ENCODE data around the gene FCGR2B.
"Not testable (repeated sequence)": the region's sequence is repeated elsewhere in the genome, so short reads cannot be mapped to it uniquely, and the experiment has no call there.

FCGR2B gene

DNA sequence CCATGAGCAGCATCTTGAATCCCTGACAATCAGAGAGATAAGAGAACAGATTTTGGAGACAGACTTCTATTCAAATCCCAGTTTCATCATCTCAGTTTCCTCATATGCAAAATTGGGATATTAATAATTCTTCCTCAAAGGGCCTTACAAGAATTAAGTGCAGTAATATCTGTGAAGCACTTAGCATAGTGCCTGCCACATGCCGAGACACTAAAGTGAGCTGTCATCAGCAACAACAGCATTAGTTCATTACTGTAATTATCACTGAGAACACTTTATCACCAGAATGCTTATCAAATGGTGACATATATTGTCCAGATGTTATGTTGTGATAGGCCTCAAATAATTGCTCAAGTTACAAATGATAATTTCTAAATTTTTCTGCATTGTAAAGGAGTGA lies 57.5 kb downstream of the FCGR2B start:
- no peak for ATAC-seq (replicated peaks; ENCODE audit: extremely low read depth, poor library complexity, severe bottlenecking)
- Mint-ChIP-seq H3K27me3 (peaks cover 5% of the 10 kb centered on the region), H3K9me3 (no peaks in the 10 kb centered on the region), H3K36me3 (ENCODE audit: insufficient read depth) (no peaks in the 10 kb centered on the region), H3K27ac (ENCODE audit: low read depth) (no peak overlapping the region), H3K4me1 (peaks cover 14% of the 10 kb centered on the region), H3K4me3 (no peak overlapping the region)
- DNase-seq (ENCODE audit: low spot score in 2 of 2), result no peak

DNA sequence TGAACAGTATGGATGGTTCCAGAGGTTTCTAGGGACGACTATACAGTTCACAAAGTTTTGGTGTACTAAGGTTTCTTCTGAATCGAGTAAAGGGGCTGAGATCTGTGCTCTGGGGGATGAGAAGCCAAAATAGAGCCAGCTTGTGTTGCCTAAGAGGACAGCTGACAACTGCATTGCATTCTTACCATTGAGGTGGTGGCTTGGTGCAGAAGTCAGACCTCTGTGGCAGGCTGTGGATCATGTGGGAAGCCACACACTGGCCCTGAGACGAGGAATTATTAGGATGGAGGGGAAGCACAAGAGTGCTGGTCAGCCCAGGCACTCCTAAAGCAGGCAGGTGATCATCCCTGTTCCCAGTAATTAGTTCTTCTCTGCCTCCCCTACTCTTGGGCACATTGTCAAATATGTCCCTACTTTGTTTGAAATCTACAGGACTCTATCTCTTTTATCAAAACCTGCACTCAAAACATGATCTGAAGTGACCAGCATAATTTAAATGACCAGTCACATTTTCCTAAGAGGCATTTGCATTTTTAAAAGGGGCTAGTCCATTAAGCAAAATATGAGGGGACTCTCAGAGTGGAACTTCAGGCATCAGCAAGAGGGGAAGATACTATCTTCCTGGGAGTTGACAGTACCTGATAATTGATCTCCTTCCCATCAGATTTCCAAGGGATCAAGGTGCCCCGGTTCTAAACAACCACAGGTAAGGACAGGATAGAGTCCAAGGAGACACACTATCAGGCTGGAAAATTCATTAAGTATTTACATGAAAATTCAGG lies 58.2 kb downstream of the FCGR2B start, which contains the start of gene FCRLB:
FCRLB (plus strand) TSS at position 589 of the 782 bp plus-strand sequence. CDS start 1,129 bp downstream, outside the sequence.
- no peaks in the 10 kb centered on the region for H3K27me3 Mint-ChIP-seq
- ATAC-seq (replicated peaks; ENCODE audit: extremely low read depth, poor library complexity, severe bottlenecking) (no peak), DNase-seq (ENCODE audit: low spot score in 2 of 2) (no peak)
- H3K4me3 Mint-ChIP-seq, result no peak within 1 kb of the TSS
- peaks cover 21% of the 10 kb centered on the region for H3K4me1 Mint-ChIP-seq
- H3K27ac Mint-ChIP-seq (ENCODE audit: low read depth), result no peak within 1 kb of the TSS
- no peaks in the 10 kb centered on the region for H3K9me3 Mint-ChIP-seq
- peaks cover 3% of the 10 kb centered on the region for H3K36me3 Mint-ChIP-seq (ENCODE audit: insufficient read depth)

DNA sequence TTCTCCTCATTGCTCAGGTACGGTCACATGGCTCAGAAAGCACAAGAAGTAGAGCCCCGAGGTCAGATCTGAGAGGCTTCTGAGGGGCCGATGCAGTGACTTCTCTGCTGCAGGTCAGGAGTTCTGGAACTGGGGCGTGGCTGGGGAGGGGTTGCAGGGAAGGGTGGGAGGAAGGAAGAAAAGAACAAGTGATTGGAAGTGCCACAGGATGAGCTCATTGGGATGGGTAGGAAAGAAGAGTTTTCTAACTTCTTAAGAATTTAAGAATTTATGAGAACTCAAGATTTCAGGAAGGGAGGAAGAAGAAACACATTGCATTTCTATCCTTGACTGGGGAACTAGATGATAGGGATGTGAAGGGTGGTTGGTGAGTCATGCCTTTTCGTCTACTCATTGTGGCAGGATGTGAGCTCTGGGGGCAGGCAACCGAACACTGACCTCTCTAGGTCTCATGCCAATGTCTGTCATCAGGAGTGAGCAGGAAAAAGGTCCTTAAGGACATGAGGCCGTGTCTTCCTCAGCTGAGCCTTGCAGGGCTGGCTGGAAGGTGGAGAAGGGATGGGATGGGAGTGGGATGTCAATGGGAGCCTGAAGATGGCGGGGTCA lies 58.9 kb downstream of the FCGR2B start:
- Mint-ChIP-seq H3K4me3 (no peak overlapping the region), H3K27me3 (no peaks in the 10 kb centered on the region), H3K4me1 (peaks cover 26% of the 10 kb centered on the region), H3K36me3 (ENCODE audit: insufficient read depth) (peaks cover 7% of the 10 kb centered on the region), H3K27ac (ENCODE audit: low read depth) (no peak overlapping the region), H3K9me3 (no peaks in the 10 kb centered on the region)
- no peak for DNase-seq (ENCODE audit: low spot score in 2 of 2)
- ATAC-seq (replicated peaks; ENCODE audit: extremely low read depth, poor library complexity, severe bottlenecking), result no peak

DNA sequence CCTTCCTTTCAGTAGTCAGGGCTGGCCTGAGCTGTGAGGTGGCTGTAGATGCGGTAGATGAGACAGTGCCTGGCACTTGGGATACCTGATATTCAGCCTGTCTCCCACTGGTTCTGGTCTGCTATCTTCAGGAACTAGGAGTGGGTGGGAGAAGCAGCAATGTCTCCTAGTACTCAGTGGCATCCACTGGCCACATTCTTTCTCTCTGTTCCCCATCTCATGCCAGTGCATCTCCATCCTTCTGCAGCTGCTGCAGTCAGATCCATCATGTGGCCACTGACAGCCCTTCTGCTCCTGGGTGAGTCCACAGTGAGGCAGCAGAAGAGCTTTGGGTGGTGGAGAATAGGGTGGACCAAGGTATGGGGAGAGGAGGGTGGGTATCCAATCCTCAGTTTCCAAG lies 59.5 kb downstream of the FCGR2B start:
- no peaks in the 10 kb centered on the region for H3K9me3 Mint-ChIP-seq
- H3K4me3 Mint-ChIP-seq, result no peak overlapping the region
- H3K27ac Mint-ChIP-seq (ENCODE audit: low read depth), result no peak overlapping the region
- ATAC-seq (replicated peaks; ENCODE audit: extremely low read depth, poor library complexity, severe bottlenecking) (no peak), DNase-seq (ENCODE audit: low spot score in 2 of 2) (no peak)
- H3K4me1 Mint-ChIP-seq, result peaks cover 28% of the 10 kb centered on the region
- peaks cover 8% of the 10 kb centered on the region for H3K36me3 Mint-ChIP-seq (ENCODE audit: insufficient read depth)
- H3K27me3 Mint-ChIP-seq, result no peaks in the 10 kb centered on the region

DNA sequence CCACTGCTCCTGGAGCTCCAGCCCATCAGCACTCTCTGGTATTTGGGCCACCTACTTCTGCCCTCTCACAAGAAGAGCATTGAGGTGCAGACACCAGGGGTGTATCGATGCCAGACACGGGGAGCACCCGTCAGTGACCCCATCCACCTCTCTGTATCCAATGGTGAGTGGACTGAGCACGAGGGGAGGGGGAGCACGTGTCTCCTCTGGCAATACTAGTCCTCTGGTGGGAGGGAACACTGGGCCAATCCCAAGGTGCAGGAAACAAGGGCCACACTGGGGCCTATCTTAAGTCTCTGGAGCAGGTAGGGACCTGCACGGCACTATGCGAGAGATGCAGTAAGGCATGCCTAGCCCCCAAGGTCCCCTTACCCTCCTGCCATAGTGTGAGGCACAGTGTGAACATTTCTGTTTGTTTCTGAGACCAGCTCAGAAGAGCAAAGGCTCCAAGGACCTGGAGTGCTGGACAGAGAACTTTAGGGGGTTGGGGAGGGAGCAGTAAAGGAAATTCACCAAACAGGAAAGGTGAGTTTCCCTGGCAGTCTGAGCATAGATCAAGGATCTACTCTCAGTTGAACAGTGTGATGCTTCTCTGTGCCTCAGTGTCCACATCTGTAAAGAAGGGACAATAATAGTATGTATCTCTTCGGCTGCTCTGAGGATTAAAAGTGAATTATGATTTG lies 60.7 kb downstream of the FCGR2B start:
- H3K27ac Mint-ChIP-seq (ENCODE audit: low read depth), result no peak overlapping the region
- H3K27me3 Mint-ChIP-seq, result no peaks in the 10 kb centered on the region
- DNase-seq (ENCODE audit: low spot score in 2 of 2) (no peak), ATAC-seq (replicated peaks; ENCODE audit: extremely low read depth, poor library complexity, severe bottlenecking) (no peak)
- H3K4me1 Mint-ChIP-seq, result peaks cover 35% of the 10 kb centered on the region
- H3K36me3 Mint-ChIP-seq (ENCODE audit: insufficient read depth), result peaks cover 11% of the 10 kb centered on the region
- no peaks in the 10 kb centered on the region for H3K9me3 Mint-ChIP-seq
- H3K4me3 Mint-ChIP-seq, result peak overlapping the region; percentile 13

DNA sequence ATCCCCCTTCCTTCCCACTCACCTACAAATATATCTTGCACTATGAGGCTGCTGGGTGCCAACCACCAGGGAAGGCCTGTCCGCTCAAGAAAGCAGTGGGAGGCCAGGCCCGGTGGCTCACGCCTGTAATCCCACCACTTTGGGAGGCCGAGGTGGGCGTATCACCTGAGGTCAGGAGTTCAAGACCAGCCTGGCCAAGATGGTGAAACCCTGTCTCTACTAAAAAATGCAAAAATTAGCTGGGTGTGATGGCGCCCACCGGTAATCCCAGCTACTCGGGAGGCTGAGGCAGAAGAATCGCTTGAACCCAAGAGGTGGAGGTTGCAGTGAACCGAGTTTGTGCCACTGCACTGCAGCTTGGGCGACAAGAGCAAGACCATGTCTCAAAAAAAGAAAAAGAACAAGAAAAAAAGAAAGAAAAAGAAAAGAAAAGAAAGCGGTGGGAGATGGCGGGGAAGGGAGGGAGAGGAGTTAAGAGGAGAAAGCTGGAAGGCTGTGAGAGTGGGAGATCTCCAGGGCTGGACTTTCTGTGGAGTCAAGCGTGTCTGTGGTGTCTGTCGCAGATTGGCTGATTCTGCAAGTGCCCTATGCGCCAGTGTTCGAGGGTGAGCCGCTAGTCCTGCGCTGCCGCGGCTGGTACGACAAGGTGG lies 62.4 kb downstream of the FCGR2B start:
- H3K4me1 Mint-ChIP-seq, result peaks cover 45% of the 10 kb centered on the region
- H3K27me3 Mint-ChIP-seq; H3K9me3 Mint-ChIP-seq; ATAC-seq (replicated peaks; ENCODE audit: extremely low read depth, poor library complexity, severe bottlenecking); DNase-seq (ENCODE audit: low spot score in 2 of 2): not testable (repeated sequence)
- H3K4me3 Mint-ChIP-seq, result peak overlapping the region; percentile 96
- peaks cover 11% of the 10 kb centered on the region for H3K36me3 Mint-ChIP-seq (ENCODE audit: insufficient read depth)
- peak overlapping the region; percentile 96 for H3K27ac Mint-ChIP-seq (ENCODE audit: low read depth)

DNA sequence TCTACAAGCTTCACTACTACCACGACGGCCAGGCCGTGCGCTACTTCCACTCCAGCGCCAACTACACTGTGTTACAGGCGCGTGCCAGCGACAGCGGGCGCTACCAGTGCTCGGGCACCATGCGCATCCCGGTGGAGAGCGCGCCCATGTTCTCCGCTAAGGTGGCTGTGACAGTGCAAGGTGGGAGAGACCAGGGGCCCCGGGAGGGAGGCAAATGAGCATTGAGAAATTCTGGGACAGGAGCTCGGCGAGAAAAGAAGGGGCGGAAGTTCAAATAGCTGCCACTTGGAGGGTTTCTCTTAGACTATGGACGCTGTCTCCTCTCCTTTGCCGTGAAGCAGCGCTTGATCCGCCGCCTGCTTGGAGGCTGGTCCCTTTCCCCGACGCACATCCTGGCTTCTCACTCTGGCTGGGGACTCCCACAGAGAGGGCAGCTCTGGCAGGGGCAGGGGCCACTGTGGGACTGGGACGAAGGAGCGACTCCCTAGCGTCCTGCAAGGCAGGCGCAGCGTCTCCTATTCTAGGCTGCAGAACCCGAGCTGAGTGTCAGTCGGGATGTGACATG lies 63.0 kb downstream of the FCGR2B start:
- Mint-ChIP-seq H3K36me3 (ENCODE audit: insufficient read depth) (peaks cover 11% of the 10 kb centered on the region), H3K27ac (ENCODE audit: low read depth) (peak overlapping the region; percentile 96), H3K4me3 (peak overlapping the region; percentile 96), H3K27me3 (no peaks in the 10 kb centered on the region), H3K9me3 (no peaks in the 10 kb centered on the region), H3K4me1 (peaks cover 46% of the 10 kb centered on the region)
- DNase-seq (ENCODE audit: low spot score in 2 of 2) (peak in 1 of 2 donors; percentile 28), ATAC-seq (replicated peaks; ENCODE audit: extremely low read depth, poor library complexity, severe bottlenecking) (peak; percentile 42)

DNA sequence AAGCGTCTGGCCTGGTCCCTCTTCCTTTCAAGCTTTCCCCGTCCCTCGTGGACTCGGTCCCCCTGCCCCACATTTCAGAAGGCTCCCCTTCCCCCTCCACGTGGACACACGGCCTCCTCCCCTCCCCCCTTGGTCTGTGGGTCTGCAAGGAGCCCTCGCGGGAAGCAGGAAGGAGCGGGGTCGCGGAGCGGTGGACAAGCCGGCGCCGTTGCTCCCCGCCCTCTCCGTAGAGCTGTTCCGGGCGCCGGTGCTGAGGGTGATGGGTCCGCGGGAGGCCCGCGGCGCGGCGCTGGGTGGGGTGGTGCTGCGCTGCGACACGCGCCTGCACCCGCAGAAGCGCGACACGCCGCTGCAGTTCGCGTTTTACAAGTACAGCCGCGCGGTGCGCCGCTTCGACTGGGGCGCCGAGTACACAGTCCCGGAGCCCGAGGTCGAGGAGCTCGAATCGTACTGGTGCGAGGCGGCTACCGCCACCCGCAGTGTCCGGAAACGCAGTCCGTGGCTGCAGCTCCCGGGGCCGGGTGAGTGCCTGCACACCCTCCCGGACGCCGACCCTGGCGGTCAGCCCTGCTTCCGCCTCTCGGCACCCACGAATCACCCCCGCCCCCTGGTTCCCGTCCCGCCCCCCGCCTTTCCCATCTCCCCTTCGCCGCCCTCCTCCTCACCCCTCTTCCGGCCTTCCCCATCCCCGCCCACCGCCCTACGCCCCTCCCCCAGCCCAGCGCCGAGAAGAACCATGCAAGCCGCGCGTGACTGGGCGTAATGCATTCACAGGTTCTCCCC lies 63.7 kb downstream of the FCGR2B start:
- DNase-seq (ENCODE audit: low spot score in 2 of 2), result peak; percentile 50 to 63
- Mint-ChIP-seq H3K36me3 (ENCODE audit: insufficient read depth) (peaks cover 11% of the 10 kb centered on the region), H3K4me1 (peaks cover 52% of the 10 kb centered on the region), H3K9me3 (no peaks in the 10 kb centered on the region), H3K27me3 (no peaks in the 10 kb centered on the region), H3K27ac (ENCODE audit: low read depth) (peak overlapping the region; percentile 96), H3K4me3 (peak overlapping the region; percentile 96)
- peak; percentile 69 for ATAC-seq (replicated peaks; ENCODE audit: extremely low read depth, poor library complexity, severe bottlenecking)

DNA sequence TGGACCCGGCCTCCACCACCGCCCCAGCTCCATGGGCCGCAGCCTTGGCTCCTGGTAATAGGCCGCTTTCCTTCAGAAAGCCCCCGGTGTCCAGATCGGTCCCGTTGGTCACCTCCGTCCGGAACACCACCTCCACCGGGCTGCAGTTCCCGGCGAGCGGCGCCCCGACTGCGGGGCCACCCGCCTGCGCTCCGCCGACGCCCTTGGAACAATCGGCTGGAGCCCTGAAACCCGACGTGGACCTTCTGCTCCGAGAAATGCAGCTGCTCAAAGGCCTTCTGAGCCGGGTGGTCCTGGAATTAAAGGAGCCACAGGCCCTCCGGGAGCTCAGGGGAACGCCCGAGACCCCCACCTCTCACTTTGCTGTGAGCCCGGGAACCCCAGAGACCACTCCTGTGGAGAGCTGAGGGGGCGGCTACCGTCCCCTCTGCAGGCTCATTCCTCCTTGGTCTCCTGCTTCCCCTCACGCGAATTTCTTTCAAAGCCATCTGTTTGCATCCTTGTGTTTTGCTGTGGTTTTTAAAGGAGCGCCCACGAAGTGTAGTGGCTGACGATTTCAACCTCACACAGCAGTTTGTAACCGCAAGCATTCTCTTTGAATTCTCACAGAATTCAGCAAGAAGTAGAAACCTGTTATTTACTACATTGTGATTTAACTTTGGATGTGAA lies 64.4 kb downstream of the FCGR2B start:
- ATAC-seq (replicated peaks; ENCODE audit: extremely low read depth, poor library complexity, severe bottlenecking), result peak; percentile 42
- H3K4me1 Mint-ChIP-seq, result peaks cover 57% of the 10 kb centered on the region
- no peaks in the 10 kb centered on the region for H3K9me3 Mint-ChIP-seq
- peak overlapping the region; percentile 96 for H3K27ac Mint-ChIP-seq (ENCODE audit: low read depth)
- no peaks in the 10 kb centered on the region for H3K27me3 Mint-ChIP-seq
- DNase-seq (ENCODE audit: low spot score in 2 of 2), result peak; percentile 28 to 37
- peak overlapping the region; percentile 96 for H3K4me3 Mint-ChIP-seq
- H3K36me3 Mint-ChIP-seq (ENCODE audit: insufficient read depth), result peaks cover 11% of the 10 kb centered on the region

All from central memory CD8-positive, alpha-beta T cell (primary cell).